Right lung (tissue), 5 donors: ENCODE data around the gene SLC34A2. TPM values are rescaled to one million over a fixed set of nuclear protein-coding genes. Genes with fewer than 3 reads are reported as not detected.

Source experiments
- DNase-seq, 2 donors: peaks; one replicate each; pipeline ENCODE4 v3.0.0-alpha.2; 2013
- polyA plus RNA-seq, 5 donors: library from polyadenylated mRNA; unstranded; fragments of 120-200 nt; gene quantifications; one replicate each; pipeline versions ENCODE4 v1.2.1 to v1.2.3, GENCODE V29; 2013; ENCODE audit warnings: inconsistent platforms in 1 of 5, low replicate concordance in 1 of 5; ENCODE audit not compliant: insufficient read length in 5 of 5, insufficient read depth in 1 of 5

SLC34A2 gene
- polyA plus RNA-seq, 5 donors = 122 to 444 (median 332) TPM

DNA sequence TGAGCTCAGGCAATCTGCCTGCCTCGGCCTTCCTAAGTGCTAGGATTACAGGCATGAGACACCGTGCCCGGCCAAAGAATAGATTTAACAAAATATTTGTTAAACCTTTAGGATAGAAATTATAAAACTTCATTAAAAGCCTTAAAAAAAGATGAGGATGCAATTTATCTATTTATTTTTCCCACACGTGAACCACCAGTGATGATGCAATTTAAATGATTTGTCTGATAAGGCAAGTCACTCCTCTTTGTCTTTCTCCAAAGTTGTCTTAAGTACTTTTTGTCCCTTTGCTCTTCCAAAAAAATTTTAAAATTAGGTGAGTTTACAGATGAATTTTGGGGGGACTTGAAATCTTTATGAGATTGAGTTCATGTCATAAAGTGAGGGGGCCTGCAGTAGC, 58.2 kb downstream of the SLC34A2 start:
- no peak for DNase-seq

DNA sequence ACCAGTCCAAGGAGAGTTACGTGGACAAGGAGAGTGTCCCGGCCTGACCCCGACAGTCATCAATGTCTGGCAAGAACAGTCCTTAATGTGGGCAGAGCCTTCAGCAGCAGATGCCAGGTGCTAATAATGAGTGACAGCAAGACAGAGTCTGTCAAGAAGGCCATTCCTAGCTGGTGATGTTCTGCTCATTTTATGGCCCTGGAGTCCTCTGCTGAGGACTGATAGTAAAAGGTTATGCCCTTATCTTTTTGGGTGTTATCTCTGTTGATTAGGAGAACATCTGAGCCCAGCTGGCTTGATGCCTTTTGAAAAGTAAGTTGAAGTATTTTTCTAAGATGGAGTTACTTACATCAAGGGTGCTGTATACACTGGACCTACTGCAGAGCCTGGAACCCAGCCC, 67.3 kb downstream of the SLC34A2 start:
- DNase-seq = no peak

DNA sequence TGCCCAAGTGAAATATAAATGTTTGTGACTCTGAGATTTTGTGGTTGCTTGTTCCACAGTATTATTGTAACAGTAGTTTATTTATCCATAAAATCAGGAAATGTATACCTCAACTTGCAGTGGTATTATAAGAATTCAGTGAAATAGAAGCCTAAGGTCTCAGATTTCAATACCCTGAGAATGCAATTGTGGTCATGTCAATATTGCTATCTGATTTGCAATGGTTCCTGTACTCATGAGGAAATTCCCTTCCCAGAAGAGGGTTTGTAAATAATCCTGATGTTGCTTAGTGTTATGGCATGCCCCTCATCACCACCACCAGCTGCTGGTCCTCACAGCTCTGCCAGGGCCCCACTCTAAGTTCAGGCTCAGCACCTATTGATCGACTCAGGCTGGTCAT, 67.8 kb downstream of the SLC34A2 start:
- no peak for DNase-seq

DNA sequence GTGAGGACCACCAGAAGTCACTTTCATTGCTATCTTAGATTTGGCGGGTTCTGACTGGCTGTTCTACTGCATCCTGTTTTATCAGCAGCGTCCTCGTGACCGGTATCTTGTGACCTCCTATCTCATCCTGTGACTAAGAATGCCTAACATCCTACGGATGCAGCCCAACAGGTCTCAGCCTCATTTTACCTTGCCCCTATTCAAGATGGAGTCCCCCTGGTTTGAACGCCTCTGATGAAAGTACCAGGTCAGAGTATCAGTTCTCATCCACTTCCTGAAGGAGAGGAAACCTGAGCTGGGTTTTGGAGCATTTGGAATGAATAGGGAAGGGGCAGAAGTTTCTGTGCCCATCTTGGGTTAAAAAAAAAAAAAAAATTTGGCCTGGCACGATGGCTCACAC, 70.2 kb downstream of the SLC34A2 start:
- no peak for DNase-seq

DNA sequence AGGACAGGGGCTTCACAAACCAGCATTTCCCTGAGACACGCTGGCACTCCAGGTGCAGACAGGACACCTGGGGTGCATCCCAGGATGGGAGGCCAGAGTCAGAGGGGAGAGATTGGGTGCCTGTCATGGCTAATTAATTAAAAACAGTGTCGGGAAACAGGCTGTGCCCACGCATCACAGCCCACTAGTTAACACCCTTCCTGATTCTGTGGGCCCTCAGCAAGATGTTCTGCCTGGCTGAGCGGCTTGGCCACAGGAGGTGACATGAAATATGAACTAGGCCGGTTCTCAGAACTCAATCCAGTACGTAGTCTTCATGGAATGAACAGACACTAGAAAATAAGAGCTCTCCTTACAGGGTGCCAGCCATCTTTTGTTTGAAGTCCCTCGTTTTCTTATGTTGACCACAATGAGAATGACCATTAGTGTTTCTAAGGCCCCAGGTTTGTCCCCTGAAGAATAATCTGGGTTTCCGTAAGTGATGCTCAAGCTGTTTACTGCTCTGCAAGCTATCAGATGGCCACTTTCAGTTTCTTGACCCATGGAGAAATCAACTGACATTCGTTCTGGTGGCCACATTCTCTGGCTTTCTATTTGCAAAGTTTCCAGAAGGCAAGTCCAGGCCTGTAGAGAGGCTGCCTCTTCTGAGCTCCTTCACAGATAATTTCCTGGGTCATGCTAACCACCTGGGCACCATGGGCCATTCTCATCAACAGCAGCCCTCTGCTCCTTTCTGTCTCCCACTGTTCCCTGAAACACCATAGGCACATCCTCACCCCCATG, 72.3 kb downstream of the SLC34A2 start:
- no peak for DNase-seq

Other genes with a start within 250 kb of the SLC34A2 start
- 100 to 1,000 TPM in 4 of 5 donors, 10 to 100 TPM in 1; 84.6 to 182 (median 136) TPM for gene SEL1L3, start 207.1 kb downstream of the SLC34A2 start, polyA plus RNA-seq